IMR-90 (cell line): ENCODE results near the gene EPHB1. TPM values are rescaled to one million over a fixed set of nuclear protein-coding genes. Genes with fewer than 3 reads are reported as not detected.

Source experiments
- ATAC-seq: fragments of 200-7000 bp; cut with Tn5 transposase; 2 replicates; pipeline ENCODE4 v1.9.1; 2020; ENCODE audit warnings: low read depth, mild to moderate bottlenecking, moderate library complexity
- BruUV-seq: library from RNA; stranded (reverse); fragments of 400-500 nt; replicated peaks from 2 replicates; lab custom pipeline; 2021; lab: Mats Ljungman, UMichigan
- CTCF ChIA-PET: fragments of 300-600 bp; formaldehyde crosslinking; extraction: SDS; loops from one replicate; lab custom pipeline; 2021; ENCODE audit warnings: antibody characterized with exemption; lab: Yijun Ruan, JAX
- POLR2A ChIA-PET: fragments of 300-600 bp; sonication (Branson Sonifier 250); formaldehyde crosslinking; loops from one replicate; lab custom pipeline; 2022; ENCODE audit warnings: antibody characterized with exemption; ENCODE audit not compliant: unreplicated experiment; lab: Charles Lee
- DNase-seq: peaks from one replicate; pipeline ENCODE4 v3.0.0; 2013
- H2AFZ ChIP-seq: replicated peaks from 2 replicates; pipeline ENCODE3; 2013; ENCODE audit warnings: low read length, mild to moderate bottlenecking; ENCODE audit not compliant: poor library complexity
- H2AK5ac ChIP-seq: 2 replicates; pipeline ENCODE4 v1.6.1; 2013; ENCODE audit warnings: low read depth, low read length, inconsistent platforms
- H2AK9ac ChIP-seq: replicated peaks from 2 replicates; pipeline ENCODE3; 2013; ENCODE audit warnings: mild to moderate bottlenecking, low read depth, low read length, moderate library complexity; ENCODE audit not compliant: poor library complexity
- H2BK120ac ChIP-seq: 2 replicates; pipeline ENCODE4 v1.6.1; 2013; ENCODE audit warnings: low read depth, low read length, inconsistent platforms
- H2BK15ac ChIP-seq: 3 replicates; pipeline ENCODE4 v1.6.1; 2013; ENCODE audit warnings: low read depth, low read length, inconsistent platforms
- H2BK20ac ChIP-seq: 2 replicates; pipeline ENCODE4 v1.6.1; 2013; ENCODE audit warnings: low read depth, mild to moderate bottlenecking, inconsistent platforms, low read length, moderate library complexity
- H2BK5ac ChIP-seq: 2 replicates; pipeline ENCODE4 v1.6.1; 2013; ENCODE audit warnings: mild to moderate bottlenecking, low read depth, low read length, inconsistent platforms; ENCODE audit not compliant: poor library complexity, severe bottlenecking
- H3K14ac ChIP-seq: replicated peaks from 2 replicates; pipeline ENCODE4 v1.6.1; 2013; ENCODE audit warnings: low read depth, low read length, inconsistent platforms
- H3K18ac ChIP-seq: 2 replicates; pipeline ENCODE4 v1.6.1; 2013; ENCODE audit warnings: low read depth, low read length, control low read depth
- H3K23ac ChIP-seq: 2 replicates; pipeline ENCODE4 v1.6.1; 2013; ENCODE audit warnings: low read depth, low read length, inconsistent platforms
- H3K27ac ChIP-seq: 2 replicates; pipeline ENCODE4 v1.5.1; 2013; ENCODE audit warnings: mild to moderate bottlenecking, control low read depth, low read length; ENCODE audit not compliant: insufficient read depth
- H3K27me3 ChIP-seq: 2 replicates; pipeline ENCODE4 v1.6.1; 2013; ENCODE audit warnings: low read length; ENCODE audit not compliant: control insufficient read depth, insufficient read depth
- H3K36me3 ChIP-seq: 2 replicates; pipeline ENCODE4 v1.6.1; 2013; ENCODE audit warnings: low read length, mixed read lengths; ENCODE audit not compliant: control insufficient read depth, insufficient read depth
- H3K4ac ChIP-seq: 2 replicates; pipeline ENCODE4 v1.6.1; 2013; ENCODE audit warnings: low read depth, low read length, inconsistent platforms
- H3K4me1 ChIP-seq: 2 replicates; pipeline ENCODE4 v1.6.1; 2013; ENCODE audit warnings: low read length, mixed read lengths; ENCODE audit not compliant: control insufficient read depth, insufficient read depth
- H3K4me2 ChIP-seq: 2 replicates; pipeline ENCODE4 v1.6.1; 2013; ENCODE audit warnings: low read depth, mild to moderate bottlenecking, control low read depth, low read length, moderate library complexity
- H3K4me3 ChIP-seq: 2 replicates; pipeline ENCODE4 v1.5.1; 2013; ENCODE audit warnings: low read depth, mild to moderate bottlenecking, control low read depth, low read length, moderate library complexity; ENCODE audit not compliant: insufficient read depth
- H3K56ac ChIP-seq: 2 replicates; pipeline ENCODE4 v1.6.1; 2013; ENCODE audit warnings: low read length, inconsistent platforms; ENCODE audit not compliant: insufficient read depth; ENCODE audit errors: extremely low read depth
- H3K79me1 ChIP-seq, 2 experiments: 2 replicates each; pipeline ENCODE4 v1.6.1; 2013; ENCODE audit warnings: low read length in 2 of 2, inconsistent platforms in 1 of 2, low read depth in 1 of 2
- H3K9ac ChIP-seq: 2 replicates; pipeline ENCODE4 v1.6.1; 2013; ENCODE audit warnings: low read depth, low read length, control low read depth
- H3K9me1 ChIP-seq: 2 replicates; pipeline ENCODE4 v1.6.1; 2013; ENCODE audit warnings: low read length, inconsistent platforms; ENCODE audit not compliant: insufficient read depth
- H3K9me3 ChIP-seq: 2 replicates; pipeline ENCODE4 v1.6.1; 2013; ENCODE audit warnings: low read length; ENCODE audit not compliant: control insufficient read depth, insufficient read depth
- H4K20me1 ChIP-seq: 2 replicates; pipeline ENCODE4 v1.6.1; 2013; ENCODE audit warnings: low read length, inconsistent platforms; ENCODE audit not compliant: insufficient read depth
- H4K5ac ChIP-seq: 2 replicates; pipeline ENCODE4 v1.6.1; 2013; ENCODE audit warnings: mild to moderate bottlenecking, low read depth, low read length, control low read depth
- H4K8ac ChIP-seq, 2 experiments: 2 replicates each; pipeline ENCODE4 v1.6.1; 2013; ENCODE audit warnings: low read depth in 2 of 2, low read length in 2 of 2, control low read depth in 1 of 2, inconsistent platforms in 1 of 2
- H4K91ac ChIP-seq: 2 replicates; pipeline ENCODE4 v1.6.1; 2013; ENCODE audit warnings: low read depth, low read length, inconsistent platforms; ENCODE audit not compliant: insufficient read depth
- CEBPB ChIP-seq: IDR thresholded peaks from 2 replicates; pipeline ENCODE4 v1.6.1; 2012; ENCODE audit warnings: low read depth, low read length, improper control_type of control experiment
- CHD1 ChIP-seq: IDR thresholded peaks from 2 replicates; pipeline ENCODE4 v1.6.1; 2012; ENCODE audit warnings: low read depth, low read length, improper control_type of control experiment
- ELK1 ChIP-seq: fragments of 150-350 bp; IDR thresholded peaks from 2 replicates; pipeline ENCODE4 v1.6.1; 2016; ENCODE audit warnings: low read depth, mild to moderate bottlenecking, low read length, moderate library complexity, borderline replicate concordance
- FOS ChIP-seq: fragments of 150-350 bp; IDR thresholded peaks from 2 replicates; pipeline ENCODE4 v1.6.1; 2016; ENCODE audit warnings: low read depth, low read length
- MAFK ChIP-seq: IDR thresholded peaks from 2 replicates; pipeline ENCODE4 v1.6.1; 2012; ENCODE audit warnings: low read depth, low read length, improper control_type of control experiment
- MXI1 ChIP-seq: IDR thresholded peaks from 2 replicates; pipeline ENCODE4 v1.6.1; 2012; ENCODE audit warnings: low read depth, mild to moderate bottlenecking, low read length, moderate library complexity, borderline replicate concordance
- NFE2L2 ChIP-seq: fragments of 150-350 bp; IDR thresholded peaks from 2 replicates; pipeline ENCODE4 v1.6.1; 2016; ENCODE audit warnings: low read depth, mild to moderate bottlenecking, low read length
- POLR2A ChIP-seq: IDR thresholded peaks from 2 replicates; pipeline ENCODE4 v1.6.1; 2012; ENCODE audit warnings: mild to moderate bottlenecking, low read depth, low read length
- RAD21 ChIP-seq: IDR thresholded peaks from 2 replicates; pipeline ENCODE4 v1.6.1; 2012; ENCODE audit warnings: low read length, improper control_type of control experiment
- RCOR1 ChIP-seq: IDR thresholded peaks from 2 replicates; pipeline ENCODE4 v1.6.1; 2012; ENCODE audit warnings: mild to moderate bottlenecking, low read length, improper control_type of control experiment; ENCODE audit not compliant: insufficient replicate concordance
- RFX5 ChIP-seq: IDR thresholded peaks from 2 replicates; pipeline ENCODE4 v1.8.0; 2012; ENCODE audit warnings: low read depth, mild to moderate bottlenecking, low read length, moderate library complexity
- SMC3 ChIP-seq: fragments of 150-350 bp; IDR thresholded peaks from 2 replicates; pipeline ENCODE4 v1.6.1; 2016; ENCODE audit warnings: low read depth, mild to moderate bottlenecking, antibody characterized with exemption, low read length, moderate library complexity
- WGBS, 2 experiments: methylation state at CpG; one replicate each; pipeline versions ENCODE4 v1.1.5 to v1.1.7; 2013; ENCODE audit warnings: missing lambda C conversion rate in 2 of 2; ENCODE audit not compliant: insufficient read length in 1 of 2; ENCODE audit errors: extremely low coverage in 2 of 2; 5-methylcytosine and 5-hydroxymethylcytosine counted together
- dilution Hi-C: fragments of 300-500 bp; cut with HindIII; formaldehyde crosslinking; loops from one replicate; pipeline ENCODE4 v1.14.3; 2018; ENCODE audit warnings: low sequenced_read_pairs; ENCODE audit not compliant: unreplicated experiment
- in situ Hi-C: fragments of 300-500 bp; cut with MboI; formaldehyde crosslinking; loops from 3 replicates; pipeline ENCODE4 v1.14.3; 2019; ENCODE audit warnings: low sequenced_read_pairs, inconsistent platforms, mixed read lengths
- intact Hi-C: fragments of 100-400 bp; cut with micrococcal nuclease; formaldehyde crosslinking; loops from 2 replicates; pipeline ENCODE4 v1.10.0; 2022
- polyA plus RNA-seq, 3 experiments: library from polyadenylated mRNA; depleted of rRNA; stranded (reverse); fragments of >200 nt; gene quantifications; 2 replicates each; pipeline ENCODE4 v1.2.3, GENCODE V29; 2012; ENCODE audit warnings: low replicate concordance in 1 of 3
- total RNA-seq: library from RNA; depleted of rRNA; stranded (reverse); fragments of >200 nt; gene quantifications from 2 replicates; pipeline ENCODE4 v1.2.3, GENCODE V29; 2012
- TF ChIP-seq, protein P1 (sequence below): conservative IDR thresholded peaks from 2 replicates; pipeline ENCODE4 v1.5.1; 2012; ENCODE audit warnings: mild to moderate bottlenecking, low read depth, low read length, improper control_type of control experiment

The EPHB1 gene
- total and polyA plus RNA-seq, 2 of the 4 experiments (the other 2 are of a cell fraction) = 0.17 to 0.36 TPM

GRCh38 chr3:134867277-134867676 is 72.2 kb downstream of the EPHB1 start:
- Histone ChIP-seq H4K5ac (no peak overlapping the region), H4K8ac (no peak overlapping the region), H2BK20ac (no peak overlapping the region), H4K20me1 (no peaks in the 10 kb centered on the region), H2BK120ac (no peak overlapping the region), H2BK15ac (no peak overlapping the region), H3K4me2 (no peak overlapping the region), H3K9me1 (no peaks in the 10 kb centered on the region), H3K18ac (no peak overlapping the region), H3K79me1 (no peaks in the 10 kb centered on the region), H2AFZ (no peak overlapping the region), H3K9me3 (no peaks in the 10 kb centered on the region), H3K27me3 (no peaks in the 10 kb centered on the region), H3K4me3 (no peak overlapping the region), H2AK9ac (no peak overlapping the region), H3K9ac (no peak overlapping the region), H3K36me3 (no peaks in the 10 kb centered on the region), H3K4me1 (no peaks in the 10 kb centered on the region), H4K91ac (no peak overlapping the region), H3K14ac (no peak overlapping the region), H2BK5ac (no peak overlapping the region), H3K4ac (no peak overlapping the region), H3K27ac (no peak overlapping the region), H3K56ac (no peak overlapping the region), H2AK5ac (no peak overlapping the region), H3K23ac (no peak overlapping the region)
- POLR2A ChIA-PET = no interaction called here
- CTCF ChIA-PET = no interaction called here
- ATAC-seq = no peak
- dilution Hi-C loops = no loop called here
- TF ChIP-seq RFX5 (no peak), RAD21 (no peak), SMC3 (no peak), MAFK (no peak), RCOR1 (no peak), POLR2A (no peak), FOS (no peak), NFE2L2 (no peak), MXI1 (no peak), ELK1 (no peak), CHD1 (no peak), CEBPB (no peak)
- TF ChIP-seq, protein P1, sequence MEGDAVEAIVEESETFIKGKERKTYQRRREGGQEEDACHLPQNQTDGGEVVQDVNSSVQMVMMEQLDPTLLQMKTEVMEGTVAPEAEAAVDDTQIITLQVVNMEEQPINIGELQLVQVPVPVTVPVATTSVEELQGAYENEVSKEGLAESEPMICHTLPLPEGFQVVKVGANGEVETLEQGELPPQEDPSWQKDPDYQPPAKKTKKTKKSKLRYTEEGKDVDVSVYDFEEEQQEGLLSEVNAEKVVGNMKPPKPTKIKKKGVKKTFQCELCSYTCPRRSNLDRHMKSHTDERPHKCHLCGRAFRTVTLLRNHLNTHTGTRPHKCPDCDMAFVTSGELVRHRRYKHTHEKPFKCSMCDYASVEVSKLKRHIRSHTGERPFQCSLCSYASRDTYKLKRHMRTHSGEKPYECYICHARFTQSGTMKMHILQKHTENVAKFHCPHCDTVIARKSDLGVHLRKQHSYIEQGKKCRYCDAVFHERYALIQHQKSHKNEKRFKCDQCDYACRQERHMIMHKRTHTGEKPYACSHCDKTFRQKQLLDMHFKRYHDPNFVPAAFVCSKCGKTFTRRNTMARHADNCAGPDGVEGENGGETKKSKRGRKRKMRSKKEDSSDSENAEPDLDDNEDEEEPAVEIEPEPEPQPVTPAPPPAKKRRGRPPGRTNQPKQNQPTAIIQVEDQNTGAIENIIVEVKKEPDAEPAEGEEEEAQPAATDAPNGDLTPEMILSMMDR = no peak
- in situ Hi-C loops = no loop called here
- no peak for DNase-seq
- intact Hi-C loops = no loop called here
- BruUV-seq = no TSS peak
- WGBS, 2 experiments = no CpG with 5 or more reads among the region's 1 CpG
